Putamen (tissue), 1 donor: ENCODE results near the gene BMF.
A peak's percentile ranks its signal among the peaks of the same experiment; 100 is the strongest.
"Not testable (repeated sequence)": the region's sequence is repeated elsewhere in the genome, so short reads cannot be mapped to it uniquely, and the experiment has no call there.

ENCODE experiments used
- DNase-seq: peaks from one replicate; pipeline ENCODE4 v3.0.0-alpha.2; 2016; ENCODE audit warnings: low spot score

BMF gene

DNA sequence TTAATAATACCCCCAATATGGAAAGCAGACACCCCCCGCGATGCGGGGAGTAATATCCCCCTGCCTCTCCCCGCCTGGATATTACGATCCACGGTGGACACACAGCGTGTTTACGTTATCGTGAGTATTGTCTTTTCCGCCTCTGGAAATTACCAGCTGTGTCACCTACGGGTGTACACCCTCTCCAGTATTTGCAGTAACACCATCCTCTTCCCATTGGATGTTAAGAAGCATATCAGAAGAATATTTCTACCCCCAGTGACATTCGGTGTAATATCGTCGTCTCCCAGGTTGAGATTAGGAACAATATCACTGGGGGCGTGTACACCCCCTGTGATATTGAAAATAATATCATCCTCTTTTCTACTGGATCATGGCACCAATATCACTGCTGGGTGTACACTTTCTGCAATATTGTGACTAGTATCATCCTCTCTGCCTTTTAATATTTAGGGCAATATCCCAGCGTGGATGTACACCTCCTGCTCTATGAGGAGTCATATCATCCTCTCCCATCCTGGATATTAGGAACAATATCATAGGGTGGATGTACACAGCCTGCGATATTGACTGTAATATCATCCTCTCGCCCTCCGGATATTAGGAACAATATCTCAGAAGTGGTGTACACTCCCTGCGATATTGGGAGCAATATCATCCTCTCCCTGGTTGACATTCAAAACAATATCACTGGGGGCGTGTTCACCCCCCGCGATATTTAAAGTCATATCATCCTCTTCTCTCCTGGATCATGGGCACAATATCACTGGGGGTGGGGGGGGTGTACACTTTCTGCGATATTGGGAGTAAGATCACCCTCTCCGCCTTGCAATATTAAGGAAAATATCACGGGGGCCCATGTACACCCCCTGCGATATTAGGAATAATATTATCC lies 20.3 kb upstream of the BMF start:
- DNase-seq: no peak

DNA sequence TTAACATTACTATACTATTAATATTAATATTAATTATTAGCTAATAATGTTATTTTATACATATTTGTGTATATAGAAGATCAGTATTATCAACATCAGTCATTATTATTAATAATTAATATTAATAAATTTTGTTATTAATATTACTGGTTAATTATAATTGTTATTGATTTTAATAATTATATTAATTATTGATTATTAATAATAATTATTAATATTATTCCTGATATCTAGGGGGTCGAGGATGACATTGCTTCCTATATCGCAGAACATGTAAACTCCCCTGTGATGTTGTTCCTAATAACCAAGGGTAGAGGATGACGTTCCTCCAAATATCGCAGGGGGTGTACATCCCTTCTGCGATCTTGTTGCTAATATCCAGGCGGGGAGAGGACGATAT lies 17.3 kb upstream of the BMF start:
- no peak for DNase-seq

DNA sequence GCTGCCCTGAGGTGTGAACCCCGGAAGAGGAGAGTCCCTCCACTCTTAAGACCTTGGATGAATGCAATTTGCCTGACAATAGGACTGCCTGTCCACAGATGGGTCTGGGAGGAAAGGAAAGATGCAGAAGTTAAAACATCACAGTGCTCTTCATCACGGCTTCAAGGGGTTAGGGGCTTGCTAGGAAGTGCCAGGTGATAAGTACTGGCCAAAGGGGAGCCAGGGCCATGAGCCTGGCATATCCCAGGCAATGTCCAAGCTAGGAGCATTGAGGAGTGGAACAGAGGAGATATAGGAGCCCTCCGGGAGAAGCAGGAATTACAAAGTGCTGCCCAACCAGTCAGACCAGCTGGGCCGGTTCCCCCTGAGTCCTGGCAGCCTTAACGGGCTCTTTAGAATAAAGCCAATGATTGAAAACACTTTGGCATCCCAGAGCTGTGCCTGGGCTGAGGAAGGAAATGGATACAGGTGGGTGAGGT lies 16.2 kb upstream of the BMF start:
- DNase-seq: not testable (repeated sequence)

DNA sequence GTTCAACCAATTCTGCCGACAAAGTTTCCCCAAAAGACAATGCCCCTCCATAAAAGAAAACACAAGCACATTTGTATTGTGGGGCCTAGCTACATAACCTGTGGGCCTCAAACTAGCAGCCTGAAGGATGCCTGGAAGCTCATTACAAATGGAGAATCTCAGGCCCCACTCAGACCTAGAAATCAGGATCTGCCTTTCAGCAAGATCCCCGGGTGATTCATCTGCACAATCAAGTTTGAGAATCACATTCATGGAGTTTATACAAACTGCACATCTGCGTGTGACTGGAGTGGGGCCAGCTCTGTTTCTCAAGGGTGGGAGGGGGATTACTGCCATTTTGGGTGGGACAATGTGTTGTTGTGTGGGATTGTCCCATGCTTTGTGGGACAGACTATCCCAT lies 15.7 kb upstream of the BMF start:
- not testable (repeated sequence) for DNase-seq

DNA sequence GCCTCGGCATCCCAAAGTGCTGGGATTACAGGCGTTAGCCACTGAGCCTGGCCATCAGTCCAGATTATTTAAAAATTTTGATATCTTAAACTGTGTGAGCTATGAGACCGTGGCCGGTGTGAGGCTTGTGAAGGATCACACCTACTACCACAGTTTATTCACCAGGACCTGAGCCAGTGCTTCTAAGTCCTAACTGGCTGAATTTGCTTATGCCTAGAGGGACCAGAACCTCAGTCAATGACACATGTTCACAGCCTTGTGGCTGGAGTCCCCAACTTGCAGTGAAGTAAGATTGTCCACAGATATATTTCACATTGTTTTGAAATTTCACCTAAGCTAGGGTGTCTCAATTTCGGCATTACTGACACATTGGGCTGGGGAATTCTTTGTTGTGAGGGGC lies 15.2 kb upstream of the BMF start:
- not testable (repeated sequence) for DNase-seq

DNA sequence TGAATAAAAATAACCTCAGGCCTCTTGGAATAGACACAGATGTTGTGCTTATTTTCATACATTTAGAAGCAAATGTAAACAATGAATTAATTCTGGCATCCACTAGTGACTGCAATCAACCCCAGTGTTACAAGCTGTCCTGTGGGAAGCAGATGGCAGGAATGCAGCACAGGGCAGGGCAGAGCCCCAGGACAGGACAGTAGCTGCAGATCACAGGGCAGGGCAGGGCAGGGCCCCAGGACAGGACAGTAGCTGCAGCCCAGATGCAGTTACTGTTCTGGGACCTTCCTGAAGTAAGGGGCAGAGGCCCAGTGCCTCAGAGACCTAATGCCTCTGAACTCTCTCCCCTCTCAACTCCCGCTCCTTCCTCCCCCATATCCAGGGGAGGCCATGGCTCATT lies 14.3 kb upstream of the BMF start:
- DNase-seq: not testable (repeated sequence)

DNA sequence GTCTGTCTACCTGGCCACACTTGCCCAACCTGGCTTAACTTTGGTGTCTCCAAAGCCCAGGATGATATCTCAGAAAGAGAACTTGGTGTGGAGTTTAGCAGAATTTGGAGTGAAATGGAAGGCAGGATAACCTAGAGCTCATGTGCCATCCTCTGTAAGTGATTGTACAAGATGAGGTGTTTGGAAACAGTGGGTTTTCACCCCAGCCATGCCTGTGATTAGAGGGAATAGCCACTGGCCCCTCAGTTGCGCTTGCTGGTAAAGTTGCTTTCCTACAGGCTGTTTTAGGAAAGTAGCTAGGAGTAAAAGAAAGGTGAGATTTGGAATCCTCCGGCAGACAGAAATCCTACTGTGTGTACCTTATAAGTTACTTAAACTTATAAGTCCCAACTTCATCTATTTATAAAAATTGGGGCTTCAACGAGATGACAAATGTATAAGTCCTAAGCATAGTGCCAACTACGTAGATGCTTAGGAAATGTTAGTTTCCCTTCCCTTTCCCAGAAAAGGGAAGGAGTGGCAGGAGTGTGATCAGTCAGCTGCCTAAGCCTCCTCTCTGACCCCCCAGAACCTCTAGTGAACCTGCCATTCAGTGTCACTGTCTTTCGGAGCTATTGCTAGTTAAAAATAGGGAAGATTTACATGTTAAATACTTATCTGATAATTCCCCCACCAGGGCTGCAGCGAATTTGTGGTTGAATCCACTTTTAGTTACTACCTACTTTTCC lies 13.4 kb upstream of the BMF start:
- DNase-seq: no peak

DNA sequence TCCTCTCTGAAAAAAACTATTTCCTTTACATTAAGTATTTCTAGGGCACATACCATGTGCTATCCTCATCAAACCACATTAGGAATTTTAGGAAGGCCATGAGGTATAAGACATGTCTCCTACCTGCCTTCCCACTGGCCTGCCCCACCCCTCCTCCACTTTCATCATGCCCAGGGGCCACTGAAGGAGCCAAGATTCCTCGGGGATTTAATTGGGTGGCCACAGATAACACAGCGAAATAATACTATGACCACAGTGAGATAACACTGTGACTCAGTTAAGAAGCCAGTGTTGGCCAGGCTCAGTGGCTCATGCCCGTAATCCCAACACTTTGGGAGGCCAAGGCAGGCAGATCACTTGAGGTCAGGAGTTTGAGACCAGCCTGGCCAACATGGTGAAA lies 9.8 kb upstream of the BMF start:
- DNase-seq: no peak

DNA sequence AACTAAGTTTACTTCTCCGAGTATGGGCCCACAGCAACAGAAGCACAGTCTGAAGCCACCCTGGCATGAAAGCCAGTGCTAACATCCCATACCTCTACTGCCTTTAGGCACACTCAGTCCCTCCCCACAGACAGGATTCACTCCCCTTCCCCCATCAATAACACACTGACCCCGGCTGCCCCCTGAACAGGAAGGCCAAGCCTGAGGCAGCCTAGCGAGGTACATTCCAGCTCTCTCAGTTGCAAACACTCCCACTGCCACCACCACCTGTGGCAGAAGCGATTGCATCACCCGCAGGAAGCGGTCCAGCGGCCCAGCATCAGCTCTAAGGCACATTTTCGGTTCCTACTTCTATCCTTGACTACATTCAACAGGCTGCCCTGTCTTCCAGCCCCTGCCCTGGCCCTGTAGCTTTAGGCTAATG lies 7.0 kb upstream of the BMF start:
- DNase-seq: no peak

DNA sequence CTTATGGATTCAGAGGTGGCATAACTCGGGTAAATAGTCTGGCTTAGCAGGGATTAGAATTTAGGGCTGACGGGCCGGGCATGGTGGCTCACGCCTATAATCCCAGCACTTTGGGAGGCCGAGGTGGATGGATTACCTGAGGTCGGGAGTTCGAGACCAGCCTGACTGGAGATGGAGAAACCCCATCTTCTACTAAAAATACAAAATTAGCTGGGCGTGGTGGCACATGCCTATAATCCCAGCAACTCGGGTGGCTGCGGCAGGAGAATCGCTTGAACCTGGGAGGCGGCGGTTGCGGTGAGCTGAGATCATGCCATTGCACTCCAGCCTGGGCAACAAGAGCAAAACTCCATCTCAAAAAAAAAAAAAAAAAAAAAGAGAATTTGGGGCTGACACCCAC lies 6.4 kb upstream of the BMF start:
- DNase-seq: not testable (repeated sequence)

DNA sequence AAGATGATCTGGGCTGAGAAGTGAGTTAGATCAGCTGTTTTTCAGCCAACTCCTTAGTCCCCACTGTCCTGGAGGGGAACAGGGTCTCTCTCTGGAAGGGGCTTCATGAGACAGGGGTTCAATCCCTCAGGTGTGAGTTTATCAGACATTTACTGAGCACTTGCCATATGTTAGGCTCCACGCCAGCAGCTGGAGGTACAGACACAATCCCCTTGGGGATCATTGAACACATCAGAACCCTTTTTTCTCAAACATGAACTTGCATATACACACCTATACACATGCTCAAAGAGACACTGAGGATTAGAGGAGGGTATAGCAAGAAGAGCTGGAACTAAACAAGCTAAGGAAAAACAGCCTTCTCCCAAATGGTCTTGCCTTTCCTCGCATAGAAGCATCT lies 5.5 kb upstream of the BMF start:
- DNase-seq: no peak

DNA sequence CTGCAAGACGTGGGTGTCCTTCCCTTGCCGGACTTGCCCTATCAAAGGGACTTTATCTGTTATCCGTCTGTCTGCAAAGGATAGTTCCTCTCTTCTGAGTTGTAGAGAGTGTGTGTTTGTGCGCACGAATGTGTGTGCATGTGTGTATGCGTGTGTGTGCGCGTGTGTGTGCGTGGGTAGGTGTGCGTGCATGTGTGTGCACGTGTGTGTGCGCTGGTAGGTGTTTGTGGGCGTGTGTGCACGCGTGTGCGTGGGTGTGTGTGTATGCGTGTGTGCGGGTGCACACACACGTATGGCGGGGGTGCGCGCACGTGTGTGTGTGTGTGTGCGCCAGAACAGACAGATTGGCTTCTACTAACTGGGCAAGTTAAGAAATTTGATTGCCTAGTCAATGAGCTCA lies 4.1 kb upstream of the BMF start:
- DNase-seq: no peak

DNA sequence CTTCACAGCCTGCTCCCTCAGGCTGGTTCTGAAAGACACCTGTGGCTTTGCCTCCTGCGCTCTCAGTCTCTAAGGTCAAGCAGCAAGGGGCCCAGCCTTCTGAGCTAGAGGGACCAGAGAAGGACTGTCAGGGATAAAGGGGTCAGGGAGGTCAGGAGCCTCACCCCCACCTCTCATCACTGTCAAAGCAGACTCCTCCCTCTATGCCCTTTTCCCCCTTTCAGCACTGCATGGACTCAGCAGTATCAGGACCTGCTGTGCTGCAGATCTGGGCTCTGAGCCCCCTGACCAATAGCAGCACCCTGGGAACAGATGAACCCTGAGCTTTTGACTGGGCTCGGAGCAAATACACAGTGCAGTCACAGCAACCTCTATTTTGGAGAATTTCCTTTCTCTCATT lies 3.2 kb upstream of the BMF start:
- no peak for DNase-seq

DNA sequence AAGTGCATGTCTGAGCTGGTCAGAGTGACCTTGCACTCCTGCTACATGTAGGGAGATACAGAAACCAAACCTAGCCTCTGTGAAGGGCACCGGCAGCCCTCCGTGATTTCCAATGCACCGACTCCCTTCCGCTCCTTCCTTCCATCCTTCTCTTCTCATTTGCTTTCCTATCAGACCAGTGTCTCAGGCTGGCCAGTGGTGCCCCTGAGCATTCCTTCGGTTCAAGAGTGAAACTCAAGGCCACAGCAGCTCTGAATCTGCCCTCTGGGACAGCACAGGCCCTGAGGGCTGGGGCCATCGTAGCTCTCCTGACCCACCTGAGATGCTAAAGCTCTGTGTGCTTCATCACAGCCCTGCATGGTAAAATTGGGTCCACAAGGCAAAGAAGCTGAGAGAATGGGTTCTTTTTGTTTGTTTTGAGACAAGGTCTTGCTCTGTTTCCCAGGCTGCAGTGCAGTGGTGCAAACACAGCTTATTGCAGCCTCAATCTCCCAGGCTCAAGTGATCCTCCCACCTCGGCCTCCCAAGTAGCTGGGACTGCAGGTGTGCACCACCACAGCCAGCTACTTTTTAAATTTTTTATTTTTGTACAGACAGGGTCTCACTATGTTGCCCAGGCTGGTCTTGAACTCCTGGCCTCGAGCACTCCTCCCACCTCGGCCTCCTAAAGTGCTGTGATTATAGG lies 2.3 kb upstream of the BMF start:
- DNase-seq: no peak

DNA sequence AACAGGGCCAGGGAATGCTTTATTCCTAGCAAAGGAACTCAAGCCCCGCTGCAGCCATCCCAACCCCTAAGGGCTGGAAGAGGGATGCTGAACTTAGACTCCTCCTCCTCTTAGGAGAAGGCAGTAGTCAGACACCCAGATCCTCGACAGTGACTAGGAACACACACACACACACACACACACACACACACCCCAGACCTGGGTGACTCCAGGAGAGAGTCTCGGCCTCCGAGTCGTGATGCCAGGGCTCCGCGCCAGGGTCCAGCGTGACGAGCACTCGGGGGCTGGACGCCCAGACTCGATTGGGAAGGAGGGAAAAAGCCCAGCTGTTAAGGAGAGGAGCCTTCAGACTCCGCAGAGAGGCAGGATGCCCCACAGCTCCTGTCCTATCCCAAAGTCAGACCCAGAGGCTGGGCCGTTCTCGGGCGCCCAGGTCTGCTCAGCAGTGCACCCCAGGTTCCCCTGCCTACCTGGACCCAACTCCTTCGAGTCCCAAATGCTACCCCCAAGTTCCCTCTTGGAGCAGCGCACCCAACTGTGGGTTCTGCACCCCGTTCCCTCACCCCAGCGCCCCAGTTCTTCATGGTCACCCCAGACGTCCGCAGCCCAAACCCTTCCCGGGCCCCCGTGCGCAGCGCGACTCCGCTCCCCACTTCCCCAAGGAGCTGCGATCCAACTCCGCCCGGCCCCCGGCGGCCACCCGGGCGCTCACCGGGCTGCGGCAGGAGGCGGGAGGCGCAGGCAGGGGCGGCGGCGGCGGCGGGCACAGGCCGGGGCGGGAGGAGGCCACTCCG lies 421 bp downstream of the BMF start:
- DNase-seq: no peak

DNA sequence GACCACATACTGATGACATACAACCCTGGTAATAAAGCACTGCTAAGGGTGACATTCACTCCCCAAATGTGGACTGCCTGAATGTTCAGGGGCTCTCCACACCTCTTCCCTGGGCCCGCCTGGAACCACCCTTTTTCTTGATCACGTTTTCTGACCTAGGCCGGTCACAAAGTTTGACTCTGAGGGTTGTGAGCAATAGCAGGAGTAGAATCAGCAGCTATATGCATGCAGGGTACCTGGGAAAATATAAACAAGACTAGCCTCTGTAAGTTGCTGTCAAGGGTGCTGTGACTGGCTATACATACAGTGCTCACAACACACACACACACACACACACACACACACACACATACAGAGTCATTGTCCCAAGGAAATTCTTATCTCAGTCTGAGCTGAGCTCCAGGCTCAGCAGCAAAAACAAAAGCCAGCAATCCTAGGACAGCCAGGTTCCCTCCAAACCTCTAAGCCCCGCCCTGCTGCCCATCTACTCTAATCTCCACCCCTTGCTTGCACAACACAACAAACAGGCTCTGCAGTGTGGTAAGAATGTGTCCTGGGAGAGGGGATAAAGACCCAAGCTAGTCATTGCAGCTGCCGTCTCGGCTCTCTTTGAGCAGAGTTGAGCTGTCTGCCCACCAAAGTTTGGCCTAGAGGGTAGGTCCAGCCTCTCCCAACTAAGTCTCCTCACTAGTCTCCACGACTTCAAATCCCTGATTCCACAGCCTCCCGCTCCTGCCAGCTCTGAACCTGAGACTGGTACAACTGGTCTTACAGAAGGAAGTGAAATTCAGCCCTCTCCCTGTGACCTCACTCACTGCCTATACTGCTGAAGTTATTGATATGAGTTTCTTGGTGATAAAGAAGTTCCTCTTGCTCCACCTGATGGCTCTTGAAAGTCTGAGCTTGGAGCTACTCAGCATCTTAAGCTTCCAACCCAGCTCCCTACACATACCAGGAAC lies 2.2 kb downstream of the BMF start:
- DNase-seq: no peak

DNA sequence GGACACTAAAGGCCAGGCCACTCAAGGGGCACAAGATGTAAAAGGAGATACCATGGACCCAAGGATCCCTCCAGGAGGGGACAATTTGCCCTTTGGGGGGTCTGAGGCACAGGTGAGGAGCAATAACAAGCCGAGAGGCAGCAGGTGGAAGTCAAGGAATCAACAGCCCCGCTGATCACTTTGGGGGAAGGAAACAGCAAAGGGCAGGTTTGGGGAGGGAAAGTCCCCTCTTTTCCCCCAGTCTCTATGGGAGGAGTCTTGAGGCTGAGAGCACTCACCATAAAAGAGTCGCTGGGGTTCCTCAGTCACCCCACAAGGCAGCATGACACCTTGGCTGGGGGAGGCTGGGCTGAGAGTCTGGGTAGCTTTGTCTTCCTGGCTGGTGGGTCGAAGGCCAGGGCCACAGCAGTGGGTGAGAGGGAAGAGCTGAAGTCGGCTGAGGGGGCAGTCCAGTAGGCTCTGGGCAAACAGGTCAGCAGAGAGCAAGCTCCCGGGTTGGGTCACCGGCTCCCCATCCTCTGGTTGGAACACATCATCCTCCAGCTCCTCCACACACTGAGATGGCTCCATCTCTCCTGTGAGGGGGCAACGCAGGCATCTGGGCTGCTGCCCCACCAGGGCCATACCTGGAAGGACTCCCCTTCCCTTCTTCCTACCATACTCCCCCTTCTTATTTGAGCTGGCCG lies 3.0 kb downstream of the BMF start:
- DNase-seq: no peak

DNA sequence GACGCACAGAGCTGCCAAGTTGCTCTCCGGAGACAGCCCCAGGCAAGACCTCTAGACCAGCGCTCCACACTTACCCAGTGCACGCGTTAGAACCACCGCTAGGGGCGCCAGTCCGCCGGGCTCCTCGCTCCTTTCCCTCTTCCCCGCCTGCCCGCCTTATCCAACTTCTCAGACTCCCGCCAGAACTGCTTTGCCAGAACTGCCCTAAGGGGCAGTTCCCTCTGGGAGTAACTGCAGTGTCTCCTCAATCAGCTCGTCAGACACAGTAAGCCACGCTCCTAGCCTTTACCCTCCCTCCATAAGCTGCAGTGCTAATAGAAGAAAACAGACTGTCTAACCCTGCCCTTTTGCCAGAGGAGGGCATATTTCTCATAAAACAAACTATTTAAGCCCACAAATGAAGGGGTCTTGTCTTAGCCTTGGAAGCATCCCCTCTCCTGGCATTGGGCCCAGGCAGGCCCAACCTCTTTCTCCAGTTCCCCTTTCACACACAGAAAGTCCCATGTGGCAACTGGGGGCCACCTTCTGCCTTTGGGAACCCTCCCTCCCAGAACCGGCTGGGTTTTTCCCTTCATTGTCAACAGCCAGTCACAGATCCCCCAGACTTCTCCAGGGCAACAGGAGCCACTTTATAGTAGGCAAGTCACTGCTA lies 3.7 kb downstream of the BMF start:
- DNase-seq: peak; percentile 80

DNA sequence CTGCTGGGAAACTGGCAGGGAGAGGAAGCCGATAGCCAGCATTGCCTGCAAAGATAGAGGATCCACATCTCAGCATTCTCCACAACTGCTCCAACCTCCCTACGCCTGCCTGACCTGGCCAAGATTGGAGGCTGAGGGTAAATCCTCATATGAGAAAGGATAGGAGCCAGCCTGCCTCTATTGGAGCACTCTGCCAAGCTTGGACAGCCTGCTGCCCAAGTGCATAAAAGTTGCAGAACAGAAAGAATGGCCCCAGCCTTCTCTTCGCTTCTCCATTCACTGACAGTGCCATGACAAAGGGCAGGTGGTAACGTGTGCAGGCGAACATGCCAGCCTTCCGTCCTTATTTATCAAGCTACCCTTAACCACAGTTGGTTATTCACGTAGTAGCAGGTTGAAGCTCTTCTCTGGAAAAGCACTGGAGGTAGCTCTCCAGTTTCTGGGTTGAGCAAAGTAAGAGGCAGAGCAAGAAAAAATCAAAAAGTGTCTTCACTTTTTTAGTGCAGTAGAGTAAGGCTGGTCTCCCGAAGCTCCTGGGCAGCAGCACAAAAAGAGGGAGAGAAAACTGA lies 4.3 kb downstream of the BMF start:
- DNase-seq: no peak
